Stimulated activated naive CD8-positive, alpha-beta T cell treated with anti-CD3 and anti-CD28 coated beads, Interleukin-15, Interleukin-2, amounts not matched to agents 100 ng/mL and 50 ng/mL, for 24 hours (primary cell): Measurements from ENCODE around the gene SRCIN1.
"Not testable (repeated sequence)": the region's sequence is repeated elsewhere in the genome, so short reads cannot be mapped to it uniquely, and the experiment has no call there.

Experiments
- H3K27ac Mint-ChIP-seq: one replicate; pipeline ENCODE4 v1.8.0; 2021; ENCODE audit warnings: mild to moderate bottlenecking, mixed read lengths
- H3K27me3 Mint-ChIP-seq: one replicate; pipeline ENCODE4 v1.8.0; 2021; ENCODE audit warnings: mixed read lengths
- H3K36me3 Mint-ChIP-seq: one replicate; pipeline ENCODE4 v1.8.0; 2021; ENCODE audit warnings: low read depth, mixed read lengths
- H3K4me1 Mint-ChIP-seq: one replicate; pipeline ENCODE4 v1.8.0; 2021; ENCODE audit warnings: low read depth, mixed read lengths
- H3K4me3 Mint-ChIP-seq: one replicate; pipeline ENCODE4 v1.8.0; 2021; ENCODE audit warnings: mild to moderate bottlenecking, mixed read lengths
- H3K9me3 Mint-ChIP-seq: one replicate; pipeline ENCODE4 v1.8.0; 2021; ENCODE audit warnings: mixed read lengths

SRCIN1 gene

GRCh38 chr17:38544175-38544838 lies 61.4 kb downstream of the SRCIN1 start:
- H3K27ac Mint-ChIP-seq, result no peak overlapping the region
- peaks cover 7% of the 10 kb centered on the region for H3K27me3 Mint-ChIP-seq
- no peaks in the 10 kb centered on the region for H3K9me3 Mint-ChIP-seq
- no peak overlapping the region for H3K4me3 Mint-ChIP-seq
- H3K4me1 Mint-ChIP-seq, result no peaks in the 10 kb centered on the region
- no peaks in the 10 kb centered on the region for H3K36me3 Mint-ChIP-seq

GRCh38 chr17:38543403-38544174 lies 62.2 kb downstream of the SRCIN1 start:
- H3K4me3 Mint-ChIP-seq, result no peak overlapping the region
- no peaks in the 10 kb centered on the region for H3K36me3 Mint-ChIP-seq

DNA sequence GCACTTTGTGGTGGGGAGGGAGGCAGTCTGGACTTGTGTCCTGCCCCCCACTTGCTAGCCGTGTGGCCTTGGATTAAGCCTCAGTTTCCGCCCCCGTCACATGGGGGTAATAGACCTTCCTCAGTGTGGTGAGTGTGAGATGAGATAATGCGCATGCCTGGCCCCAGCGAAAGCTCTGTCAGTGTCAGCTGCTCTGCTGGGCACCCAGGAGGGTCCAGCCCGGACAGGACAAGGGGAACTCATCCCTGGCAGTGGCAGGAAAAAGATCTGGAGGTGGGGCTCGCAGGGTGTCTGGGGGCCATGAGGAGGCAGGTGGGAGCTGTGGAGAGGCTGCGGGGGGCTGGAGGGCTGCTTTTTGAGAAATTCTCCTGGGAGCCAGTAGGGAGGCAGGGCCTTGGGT lies 63.5 kb downstream of the SRCIN1 start:
- H3K9me3 Mint-ChIP-seq, result no peaks in the 10 kb centered on the region
- H3K27ac Mint-ChIP-seq, result no peak overlapping the region
- H3K36me3 Mint-ChIP-seq, result no peaks in the 10 kb centered on the region
- no peak overlapping the region for H3K4me3 Mint-ChIP-seq
- H3K4me1 Mint-ChIP-seq, result no peaks in the 10 kb centered on the region
- peaks cover 7% of the 10 kb centered on the region for H3K27me3 Mint-ChIP-seq

More at GRCh38 chr17:38543403-38544174, 62.2 kb downstream of the SRCIN1 start:
- no peaks in the 10 kb centered on the region for H3K4me1 Mint-ChIP-seq
- H3K9me3 Mint-ChIP-seq, result no peaks in the 10 kb centered on the region
- H3K27me3 Mint-ChIP-seq, result peaks cover 7% of the 10 kb centered on the region
- H3K27ac Mint-ChIP-seq, result no peak overlapping the region

- no peaks in the 10 kb centered on the region for H3K9me3 Mint-ChIP-seq
- peaks cover 5% of the 10 kb centered on the region for H3K27me3 Mint-ChIP-seq
- no peak overlapping the region for H3K4me3 Mint-ChIP-seq
- no peaks in the 10 kb centered on the region for H3K36me3 Mint-ChIP-seq
- no peak overlapping the region for H3K27ac Mint-ChIP-seq
- H3K4me1 Mint-ChIP-seq, result no peaks in the 10 kb centered on the region
Measured at GRCh38 chr17:38541281-38541680, 64.5 kb downstream of the SRCIN1 start.

- H3K27ac Mint-ChIP-seq, result no peak overlapping the region
- no peak overlapping the region for H3K4me3 Mint-ChIP-seq
- no peaks in the 10 kb centered on the region for H3K4me1 Mint-ChIP-seq
- no peaks in the 10 kb centered on the region for H3K36me3 Mint-ChIP-seq
- H3K9me3 Mint-ChIP-seq, result no peaks in the 10 kb centered on the region
- H3K27me3 Mint-ChIP-seq, result peaks cover 10% of the 10 kb centered on the region
Measured at GRCh38 chr17:38540514-38541045, 65.2 kb downstream of the SRCIN1 start.

GRCh38 chr17:38539386-38539785 lies 66.4 kb downstream of the SRCIN1 start:
- H3K27me3 Mint-ChIP-seq, result peaks cover 10% of the 10 kb centered on the region
- no peaks in the 10 kb centered on the region for H3K4me1 Mint-ChIP-seq
- H3K9me3 Mint-ChIP-seq, result no peaks in the 10 kb centered on the region
- no peaks in the 10 kb centered on the region for H3K36me3 Mint-ChIP-seq
- no peak overlapping the region for H3K4me3 Mint-ChIP-seq
- no peak overlapping the region for H3K27ac Mint-ChIP-seq

GRCh38 chr17:38538906-38539305 lies 66.8 kb downstream of the SRCIN1 start:
- H3K9me3 Mint-ChIP-seq, result no peaks in the 10 kb centered on the region
- H3K27ac Mint-ChIP-seq, result no peak overlapping the region
- H3K36me3 Mint-ChIP-seq, result no peaks in the 10 kb centered on the region
- H3K27me3 Mint-ChIP-seq, result peaks cover 10% of the 10 kb centered on the region
- H3K4me1 Mint-ChIP-seq, result no peaks in the 10 kb centered on the region
- no peak overlapping the region for H3K4me3 Mint-ChIP-seq

DNA sequence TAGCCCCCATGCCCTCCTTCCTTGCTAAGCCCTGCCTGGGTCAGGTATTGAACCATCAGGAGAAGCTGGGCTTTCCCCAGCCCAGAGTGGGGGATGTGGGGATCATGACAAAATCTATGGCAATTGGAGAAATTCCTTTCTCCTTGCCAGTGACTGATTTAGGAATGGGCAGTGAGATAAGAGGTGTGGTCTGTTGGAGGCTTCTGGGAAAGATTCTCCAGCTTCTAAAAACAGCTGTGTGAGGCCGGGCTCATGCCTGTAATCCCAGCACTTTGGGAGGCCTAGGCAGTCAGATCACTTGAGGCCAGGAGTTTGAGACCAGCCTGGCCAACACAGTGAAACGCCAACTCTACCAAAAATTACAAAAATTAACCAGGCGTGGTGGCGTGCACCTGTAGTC lies 69.1 kb downstream of the SRCIN1 start:
- Mint-ChIP-seq H3K27ac (no peak overlapping the region), H3K36me3 (no peaks in the 10 kb centered on the region), H3K4me1 (no peaks in the 10 kb centered on the region), H3K9me3 (no peaks in the 10 kb centered on the region), H3K27me3 (peaks cover 14% of the 10 kb centered on the region), H3K4me3 (no peak overlapping the region)

DNA sequence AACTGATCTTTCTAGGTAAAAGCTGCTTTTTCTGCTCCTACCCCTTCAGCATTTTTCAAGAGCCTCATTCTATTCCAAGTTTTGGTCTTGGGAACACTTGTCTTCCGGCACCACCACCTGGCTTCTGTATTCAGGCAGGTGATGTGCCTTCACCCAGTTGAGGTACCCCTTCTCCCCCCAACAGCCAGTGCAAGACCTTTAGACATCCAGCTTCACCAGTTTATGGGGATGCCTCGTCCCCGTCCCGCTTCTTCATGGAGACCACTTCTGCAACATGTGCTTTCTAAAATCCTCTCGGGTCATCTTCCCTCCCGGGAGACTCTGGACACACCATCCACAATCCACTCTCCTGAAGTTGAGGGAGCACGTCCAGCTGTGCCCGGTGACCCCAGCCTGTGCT lies 69.9 kb downstream of the SRCIN1 start:
- no peaks in the 10 kb centered on the region for H3K9me3 Mint-ChIP-seq
- no peak overlapping the region for H3K27ac Mint-ChIP-seq
- no peaks in the 10 kb centered on the region for H3K4me1 Mint-ChIP-seq
- H3K36me3 Mint-ChIP-seq, result no peaks in the 10 kb centered on the region
- H3K27me3 Mint-ChIP-seq, result peaks cover 15% of the 10 kb centered on the region
- H3K4me3 Mint-ChIP-seq, result no peak overlapping the region

GRCh38 chr17:38534498-38534885 lies 71.3 kb downstream of the SRCIN1 start:
- Mint-ChIP-seq H3K4me3 (no peak overlapping the region), H3K9me3 (no peaks in the 10 kb centered on the region), H3K27ac (no peak overlapping the region), H3K4me1 (no peaks in the 10 kb centered on the region), H3K27me3 (peaks cover 24% of the 10 kb centered on the region), H3K36me3 (no peaks in the 10 kb centered on the region)

DNA sequence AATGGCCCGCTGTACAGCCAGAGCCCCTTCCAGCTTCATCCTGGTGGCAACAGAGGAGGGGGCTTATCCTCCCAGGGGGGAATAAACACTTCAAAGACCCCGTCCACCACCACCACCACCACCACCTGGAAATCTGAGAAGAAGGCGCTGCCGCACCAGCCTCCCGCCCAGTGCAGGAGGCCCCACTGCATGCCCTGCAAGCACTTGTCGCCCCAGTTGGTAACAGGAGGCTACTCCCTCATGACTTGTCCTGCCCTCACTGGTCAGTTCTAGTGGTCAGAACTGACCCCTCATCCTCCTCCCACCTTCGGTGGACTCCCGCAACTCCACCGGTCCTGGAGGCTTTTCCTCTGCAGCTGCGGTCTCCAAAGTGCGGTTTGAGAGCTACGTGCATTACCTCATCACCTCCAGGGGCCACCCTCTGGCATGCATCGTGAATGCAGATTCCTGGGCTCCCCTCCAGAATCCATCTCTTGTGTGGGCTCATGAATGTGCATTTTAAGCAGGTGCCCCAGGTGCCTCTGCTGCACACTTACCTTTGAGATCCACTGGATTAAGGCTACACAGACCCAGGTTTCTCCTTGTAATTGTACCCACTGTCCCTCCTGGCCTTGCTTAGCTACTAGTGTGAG lies 71.8 kb downstream of the SRCIN1 start:
- H3K27me3 Mint-ChIP-seq, result peaks cover 24% of the 10 kb centered on the region
- no peaks in the 10 kb centered on the region for H3K36me3 Mint-ChIP-seq
- H3K4me3 Mint-ChIP-seq, result no peak overlapping the region
- no peak overlapping the region for H3K27ac Mint-ChIP-seq
- H3K4me1 Mint-ChIP-seq, result no peaks in the 10 kb centered on the region
- no peaks in the 10 kb centered on the region for H3K9me3 Mint-ChIP-seq

DNA sequence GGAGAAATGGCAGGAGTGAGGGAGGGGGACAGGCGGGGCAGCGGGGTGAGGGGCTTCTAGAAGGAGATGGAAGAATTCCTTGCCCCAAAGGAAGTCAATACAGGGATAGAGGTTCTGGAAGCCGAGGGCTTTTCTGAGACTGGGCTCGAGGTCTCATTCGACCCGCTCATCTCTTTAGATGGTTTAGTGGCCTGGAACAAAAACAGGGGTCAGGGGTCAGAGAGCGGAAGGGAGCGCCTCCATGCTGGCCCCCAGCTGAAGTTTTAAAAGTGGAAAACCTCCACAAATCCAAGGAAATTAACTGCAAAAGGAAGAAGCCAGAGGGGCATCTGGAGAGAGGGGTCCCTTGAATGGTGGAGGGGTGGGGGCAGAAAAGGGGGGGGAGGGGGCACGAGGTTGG lies 72.5 kb downstream of the SRCIN1 start:
- Mint-ChIP-seq H3K4me3 (no peak overlapping the region), H3K27me3 (peaks cover 29% of the 10 kb centered on the region), H3K4me1 (peaks cover 5% of the 10 kb centered on the region), H3K36me3 (no peaks in the 10 kb centered on the region), H3K27ac (no peak overlapping the region), H3K9me3 (no peaks in the 10 kb centered on the region)

DNA sequence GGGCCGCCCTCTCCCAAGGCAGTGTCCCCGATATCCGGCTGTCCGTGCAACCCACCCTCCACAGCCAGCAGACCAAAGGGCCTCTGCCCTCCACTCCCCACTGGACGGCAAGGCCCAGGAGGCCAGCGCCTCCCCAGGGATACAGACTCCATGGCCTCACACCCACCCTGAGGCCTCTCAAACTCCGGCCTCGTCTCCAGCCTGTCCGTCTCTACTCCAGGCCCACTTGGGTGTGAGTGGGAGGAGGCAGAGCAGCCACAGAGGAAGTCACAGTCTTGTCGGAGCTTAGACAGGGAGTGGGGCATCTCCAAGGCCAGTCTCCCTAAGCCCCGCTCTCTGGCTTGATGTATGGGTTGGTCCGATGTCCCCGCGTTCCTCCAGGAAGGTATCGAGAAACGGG lies 73.3 kb downstream of the SRCIN1 start:
- H3K27ac Mint-ChIP-seq, result no peak overlapping the region
- no peak overlapping the region for H3K4me3 Mint-ChIP-seq
- no peaks in the 10 kb centered on the region for H3K36me3 Mint-ChIP-seq
- H3K9me3 Mint-ChIP-seq, result no peaks in the 10 kb centered on the region
- peaks cover 34% of the 10 kb centered on the region for H3K27me3 Mint-ChIP-seq
- peaks cover 10% of the 10 kb centered on the region for H3K4me1 Mint-ChIP-seq

- H3K9me3 Mint-ChIP-seq, H3K4me3 Mint-ChIP-seq, H3K36me3 Mint-ChIP-seq, H3K4me1 Mint-ChIP-seq, H3K27ac Mint-ChIP-seq: not testable (repeated sequence)
- peaks cover 34% of the 10 kb centered on the region for H3K27me3 Mint-ChIP-seq
Measured at GRCh38 chr17:38531761-38532160, 74.0 kb downstream of the SRCIN1 start.

DNA sequence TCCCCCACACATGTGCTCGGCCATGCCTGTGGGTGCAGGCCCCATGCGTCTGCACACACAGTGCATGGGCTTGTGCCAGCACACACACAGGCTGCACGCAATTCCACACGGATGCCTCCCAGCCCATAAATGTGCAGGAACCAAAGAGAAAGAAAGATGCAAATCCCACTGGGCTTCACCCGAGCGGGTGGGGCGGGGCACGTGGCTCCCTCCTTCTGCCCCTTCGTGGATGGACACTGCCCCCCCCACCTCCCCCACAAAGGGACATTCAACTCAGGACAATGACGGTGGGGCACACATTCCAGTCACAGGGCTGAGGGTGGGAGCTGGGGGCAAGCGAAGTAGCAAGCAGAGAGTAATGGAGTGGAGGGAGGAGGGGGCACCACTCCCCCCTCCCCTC lies 74.9 kb downstream of the SRCIN1 start:
- not testable (repeated sequence) for H3K4me3 Mint-ChIP-seq, H3K36me3 Mint-ChIP-seq, H3K27ac Mint-ChIP-seq, H3K9me3 Mint-ChIP-seq, H3K4me1 Mint-ChIP-seq
- peaks cover 25% of the 10 kb centered on the region for H3K27me3 Mint-ChIP-seq
